GM23338 (cell line): Measurements from ENCODE around the gene IWS1. TPM values are rescaled to one million over a fixed set of nuclear protein-coding genes. Genes with fewer than 3 reads are reported as not detected.

ENCODE experiments used
- ATAC-seq: fragments of 200-7000 bp; cut with Tn5 transposase; 3 replicates; pipeline ENCODE4 v1.9.1; 2020
- DNase-seq: peaks from one replicate; pipeline ENCODE4 v3.0.0-alpha.2; 2015; ENCODE audit warnings: low spot score
- H2AFZ ChIP-seq: fragments of 200-600 bp; sonication (generic); 2 replicates; pipeline ENCODE4 v1.8.0; 2016; ENCODE audit warnings: antibody characterized with exemption, mild to moderate bottlenecking, moderate library complexity
- H3F3A ChIP-seq: fragments of 200-600 bp; sonication (generic); replicated peaks from 2 replicates; pipeline ENCODE4 v1.8.0; 2017; ENCODE audit warnings: antibody characterized with exemption, mixed run types, low read depth
- H3K27ac ChIP-seq: fragments of 200-600 bp; sonication (generic); 2 replicates; pipeline ENCODE4 v1.6.1; 2016; ENCODE audit warnings: low read depth
- H3K27me3 ChIP-seq: fragments of 200-600 bp; sonication (generic); 2 replicates; pipeline ENCODE4 v1.8.0; 2016; ENCODE audit warnings: mild to moderate bottlenecking, mixed run types, moderate library complexity; ENCODE audit not compliant: insufficient read depth
- H3K36me3 ChIP-seq: fragments of 200-600 bp; sonication (generic); 2 replicates; pipeline ENCODE4 v1.8.0; 2016; ENCODE audit warnings: mild to moderate bottlenecking; ENCODE audit not compliant: insufficient read depth
- H3K4me1 ChIP-seq: fragments of 200-600 bp; sonication (generic); 2 replicates; pipeline ENCODE4 v1.8.0; 2016; ENCODE audit warnings: mild to moderate bottlenecking, moderate library complexity; ENCODE audit not compliant: insufficient read depth
- H3K4me2 ChIP-seq: fragments of 200-600 bp; sonication (generic); 2 replicates; pipeline ENCODE4 v1.7.1; 2017; ENCODE audit warnings: mixed run types
- H3K4me3 ChIP-seq: fragments of 200-600 bp; sonication (generic); 2 replicates; pipeline ENCODE4 v1.6.1; 2016; ENCODE audit warnings: mixed run types
- H3K79me2 ChIP-seq: fragments of 200-600 bp; sonication (generic); replicated peaks from 2 replicates; pipeline ENCODE4 v1.8.0; 2017; ENCODE audit warnings: mild to moderate bottlenecking; ENCODE audit not compliant: insufficient read depth
- H3K9me2 ChIP-seq: fragments of 200-600 bp; sonication (generic); 2 replicates; pipeline ENCODE4 v1.8.0; 2017; ENCODE audit not compliant: insufficient read depth
- H4K20me1 ChIP-seq: fragments of 200-600 bp; sonication (generic); replicated peaks from 2 replicates; pipeline ENCODE4 v1.8.0; 2017; ENCODE audit warnings: mild to moderate bottlenecking; ENCODE audit not compliant: insufficient read depth
- H3K27ac Mint-ChIP-seq: 2 replicates; pipeline ENCODE4 v1.8.0; 2020; ENCODE audit warnings: inconsistent platforms, mild to moderate bottlenecking, moderate library complexity, mixed read lengths
- H3K27me3 Mint-ChIP-seq: 3 replicates; pipeline ENCODE4 v1.8.0; 2022; ENCODE audit warnings: low read depth, mild to moderate bottlenecking, moderate library complexity, mixed read lengths, inconsistent platforms; ENCODE audit not compliant: insufficient read depth, poor library complexity
- H3K36me3 Mint-ChIP-seq: 3 replicates; pipeline ENCODE4 v1.8.0; 2021; ENCODE audit warnings: low read depth, mild to moderate bottlenecking, inconsistent platforms, moderate library complexity, mixed read lengths
- H3K4me1 Mint-ChIP-seq: 3 replicates; pipeline ENCODE4 v1.8.0; 2020; ENCODE audit warnings: mild to moderate bottlenecking, inconsistent platforms, mixed read lengths
- H3K4me3 Mint-ChIP-seq: 3 replicates; pipeline ENCODE4 v1.8.0; 2021; ENCODE audit warnings: moderate library complexity, mild to moderate bottlenecking, inconsistent platforms, mixed read lengths
- H3K9me3 Mint-ChIP-seq: 3 replicates; pipeline ENCODE4 v1.8.0; 2020; ENCODE audit warnings: moderate library complexity, mild to moderate bottlenecking, inconsistent platforms, mixed read lengths
- CREB1 ChIP-seq: fragments of 250-450 bp; sonication (Bioruptor Pico); IDR thresholded peaks from 2 replicates; pipeline ENCODE4 v1.5.0; 2020; ENCODE audit warnings: low read depth, mild to moderate bottlenecking, moderate library complexity
- CTCF ChIP-seq, 2 experiments: fragments of 200-600 bp in 1 of 2; sonication (generic) in 1 of 2; conservative IDR thresholded peaks; 2 replicates each; pipeline versions ENCODE4 v1.5.1 to v1.6.1; 2016 to 2017; ENCODE audit warnings: antibody characterized with exemption in 2 of 2, low read depth in 2 of 2, mild to moderate bottlenecking in 2 of 2, moderate library complexity in 1 of 2
- EZH2phosphoT487 ChIP-seq: fragments of 200-600 bp; sonication (generic); IDR thresholded peaks from one replicate; pipeline ENCODE4 v1.8.1; 2018; ENCODE audit warnings: antibody characterized with exemption; ENCODE audit not compliant: unreplicated experiment
- JUNB ChIP-seq: IDR thresholded peaks from one replicate; pipeline ENCODE4 v1.6.1; 2016; ENCODE audit warnings: antibody characterized with exemption; ENCODE audit not compliant: unreplicated experiment
- POLR2AphosphoS5 ChIP-seq: IDR thresholded peaks from 2 replicates; pipeline ENCODE4 v1.6.1; 2016; ENCODE audit warnings: antibody characterized with exemption, low read depth
- ZNF331 ChIP-seq: fragments of 250-450 bp; sonication (Bioruptor Pico); IDR thresholded peaks from 2 replicates; pipeline ENCODE4 v1.5.0; 2020; ENCODE audit warnings: low read depth, mild to moderate bottlenecking, moderate library complexity
- ZNF462 ChIP-seq: fragments of 250-450 bp; sonication (Bioruptor Pico); IDR thresholded peaks from 2 replicates; pipeline ENCODE4 v1.5.0; 2020; ENCODE audit warnings: mild to moderate bottlenecking, moderate library complexity
- polyA plus RNA-seq: library from polyadenylated mRNA; unstranded; fragments of >200 nt; fragmentation: Nextera tagmentation; extraction: Ambion mirVana; gene quantifications from 2 replicates; pipeline ENCODE4 v1.2.1, GENCODE V29; 2016
- total RNA-seq: library from RNA; depleted of rRNA; stranded (reverse); fragments of >200 nt; shearing (Covaris generic); gene quantifications from 2 replicates; pipeline ENCODE4 v1.2.3, GENCODE V29; 2014

The IWS1 gene
- total and polyA plus RNA-seq, 2 experiments from 2014 or later, result 82.8 to 97.2 TPM

DNA sequence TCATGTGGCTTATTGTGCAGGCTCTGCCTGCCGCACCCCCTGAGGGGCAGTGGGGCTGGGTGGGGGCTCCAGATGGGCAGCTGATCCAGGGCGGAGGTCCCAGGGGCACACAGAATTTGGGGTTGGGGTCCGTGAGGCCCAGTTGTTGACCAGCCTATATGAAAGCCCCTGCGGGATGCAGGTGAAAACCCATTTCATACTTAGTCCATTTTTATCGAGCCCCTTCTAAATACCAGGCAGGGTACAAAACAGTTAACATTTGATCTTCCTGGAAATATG is 39.8 kb upstream of the IWS1 start (continued):
- TF ChIP-seq ZNF462 (CRISPR knock-in tag) (no peak), ZNF331 (no peak), POLR2AphosphoS5 (no peak), JUNB (no peak), EZH2phosphoT487 (no peak), CREB1 (no peak), CTCF (conservative IDR thresholded peaks at IDR 0.05; ENCODE audit: low read depth in 2 of 2) (no peak)

GRCh38 chr2:127565261-127566138 is 39.2 kb upstream of the IWS1 start:
- H3K9me2 ChIP-seq, result no peaks in the 10 kb centered on the region
- DNase-seq, result no peak
- no peaks in the 10 kb centered on the region for H3K36me3 Mint-ChIP-seq
- H3K27ac ChIP-seq, result no peak overlapping the region
- no peak for ATAC-seq
- no peaks in the 10 kb centered on the region; the same call in 2 of the 3 replicates for H3K9me3 Mint-ChIP-seq
- H3K4me3 ChIP-seq, result no peak overlapping the region
- H3F3A ChIP-seq, result no peaks in the 10 kb centered on the region
- no peaks in the 10 kb centered on the region for H3K27me3 ChIP-seq
- no peak overlapping the region for H2AFZ ChIP-seq
- H3K27ac Mint-ChIP-seq, result no peak overlapping the region
- TF ChIP-seq JUNB, result no peak
- no peak for TF ChIP-seq POLR2AphosphoS5
- no peak overlapping the region for H3K4me2 ChIP-seq
- no peaks in the 10 kb centered on the region for H3K36me3 ChIP-seq
- peaks cover 6% of the 10 kb centered on the region for H3K4me1 Mint-ChIP-seq
- no peak overlapping the region for H3K4me3 Mint-ChIP-seq
- no peaks in the 10 kb centered on the region; the same call in 1 of the 2 replicates for H3K4me1 ChIP-seq
- H4K20me1 ChIP-seq, result no peaks in the 10 kb centered on the region
- peaks cover 8% of the 10 kb centered on the region for H3K27me3 Mint-ChIP-seq
- H3K79me2 ChIP-seq, result no peaks in the 10 kb centered on the region
